Astrocyte of the cerebellum (primary cell): Measurements from ENCODE around the gene PRRT4.

Source experiments
- DNase-seq: peaks from one replicate; pipeline ENCODE4 v3.0.0-alpha.2; 2011; ENCODE audit warnings: low read depth
- H3K4me3 ChIP-seq: 2 replicates; pipeline ENCODE4 v1.5.1; 2011; ENCODE audit warnings: mild to moderate bottlenecking, low read depth, low read length, moderate library complexity
- CTCF ChIP-seq: IDR thresholded peaks from 2 replicates; pipeline ENCODE4 v1.5.1; 2012; ENCODE audit warnings: low read length, low read depth, moderate library complexity, mild to moderate bottlenecking; ENCODE audit errors: missing control alignments
- in situ Hi-C: cut with HindIII; loops from 2 replicates; pipeline ENCODE4 v1.10.0; 2017; ENCODE audit warnings: low sequenced_read_pairs

The PRRT4 gene

GRCh38 chr7:128383776-128384175, 22.3 kb upstream of the PRRT4 start:
- H3K4me3 ChIP-seq = no peak overlapping the region
- no peak for TF ChIP-seq CTCF
- no peak for DNase-seq
- in situ Hi-C loops = no loop called here

- in situ Hi-C loops = no loop called here
- no peak for DNase-seq
- H3K4me3 ChIP-seq = no peak overlapping the region
- peak; percentile 61 for TF ChIP-seq CTCF
These were observed 19.8 kb upstream of the PRRT4 start for GRCh38 chr7:128381161-128381821.

GRCh38 chr7:128380483-128381106, 19.1 kb upstream of the PRRT4 start:
- in situ Hi-C loops = no loop called here
- DNase-seq = no peak
- TF ChIP-seq CTCF = no peak
- no peak overlapping the region for H3K4me3 ChIP-seq

GRCh38 chr7:128379900-128380479, 18.5 kb upstream of the PRRT4 start:
- no peak overlapping the region for H3K4me3 ChIP-seq
- in situ Hi-C loops = no loop called here
- no peak for TF ChIP-seq CTCF
- no peak for DNase-seq

GRCh38 chr7:128378637-128379036, 17.1 kb upstream of the PRRT4 start:
- no peak for TF ChIP-seq CTCF
- H3K4me3 ChIP-seq = no peak overlapping the region
- DNase-seq = no peak
- in situ Hi-C loops = no loop called here

GRCh38 chr7:128376077-128376476, 14.6 kb upstream of the PRRT4 start:
- in situ Hi-C loops = no loop called here
- TF ChIP-seq CTCF = no peak
- H3K4me3 ChIP-seq = no peak overlapping the region
- DNase-seq = no peak
